ENCODE results near the gene FHL2.

The FHL2 gene

GRCh38 chr2:105431367-105432043 is 32.7 kb upstream of the FHL2 start:
- TF ChIP-seq GATA2 (IDR thresholded peaks at IDR 0.05; ENCODE audit: low read depth, low read length) (no peak), GATA3 (IDR thresholded peaks at IDR 0.05; ENCODE audit: low read depth, low read length) (no peak)

GRCh38 chr2:105428387-105429018 is 29.7 kb upstream of the FHL2 start:
- TF ChIP-seq GATA2 (IDR thresholded peaks at IDR 0.05; ENCODE audit: low read depth, low read length): no peak
- no peak for TF ChIP-seq GATA3 (IDR thresholded peaks at IDR 0.05; ENCODE audit: low read depth, low read length)

- TF ChIP-seq GATA3 (IDR thresholded peaks at IDR 0.05; ENCODE audit: low read depth, low read length): no peak
- TF ChIP-seq GATA2 (IDR thresholded peaks at IDR 0.05; ENCODE audit: low read depth, low read length): no peak
Observed at GRCh38 chr2:105427485-105427884, 28.6 kb upstream of the FHL2 start.

- TF ChIP-seq GATA2 (IDR thresholded peaks at IDR 0.05; ENCODE audit: low read depth, low read length): no peak
- no peak for TF ChIP-seq GATA3 (IDR thresholded peaks at IDR 0.05; ENCODE audit: low read depth, low read length)
Observed at GRCh38 chr2:105426626-105427292, 27.9 kb upstream of the FHL2 start.

- TF ChIP-seq GATA3 (IDR thresholded peaks at IDR 0.05; ENCODE audit: low read depth, low read length) (no peak), GATA2 (IDR thresholded peaks at IDR 0.05; ENCODE audit: low read depth, low read length) (no peak)
Observed at GRCh38 chr2:105425936-105426625, 27.2 kb upstream of the FHL2 start.

GRCh38 chr2:105422801-105423200 is 23.9 kb upstream of the FHL2 start:
- TF ChIP-seq GATA2 (IDR thresholded peaks at IDR 0.05; ENCODE audit: low read depth, low read length): no peak

GRCh38 chr2:105421053-105421452 is 22.2 kb upstream of the FHL2 start:
- no peak for TF ChIP-seq GATA3 (IDR thresholded peaks at IDR 0.05; ENCODE audit: low read depth, low read length)
- TF ChIP-seq GATA2 (IDR thresholded peaks at IDR 0.05; ENCODE audit: low read depth, low read length): no peak

GRCh38 chr2:105418522-105418921 is 19.7 kb upstream of the FHL2 start:
- TF ChIP-seq GATA2 (IDR thresholded peaks at IDR 0.05; ENCODE audit: low read depth, low read length) (no peak), GATA3 (IDR thresholded peaks at IDR 0.05; ENCODE audit: low read depth, low read length) (no peak)

- TF ChIP-seq GATA3 (IDR thresholded peaks at IDR 0.05; ENCODE audit: low read depth, low read length) (no peak), GATA2 (IDR thresholded peaks at IDR 0.05; ENCODE audit: low read depth, low read length) (no peak)
Observed at GRCh38 chr2:105417857-105418436, 19.1 kb upstream of the FHL2 start.

GRCh38 chr2:105416156-105416555 is 17.3 kb upstream of the FHL2 start:
- no peak for TF ChIP-seq GATA3 (IDR thresholded peaks at IDR 0.05; ENCODE audit: low read depth, low read length)
- TF ChIP-seq GATA2 (IDR thresholded peaks at IDR 0.05; ENCODE audit: low read depth, low read length): no peak

GRCh38 chr2:105415007-105415406 is 16.2 kb upstream of the FHL2 start:
- no peak for TF ChIP-seq GATA3 (IDR thresholded peaks at IDR 0.05; ENCODE audit: low read depth, low read length)
- no peak for TF ChIP-seq GATA2 (IDR thresholded peaks at IDR 0.05; ENCODE audit: low read depth, low read length)

GRCh38 chr2:105413206-105413605 is 14.4 kb upstream of the FHL2 start:
- TF ChIP-seq GATA2 (IDR thresholded peaks at IDR 0.05; ENCODE audit: low read depth, low read length) (no peak), GATA3 (IDR thresholded peaks at IDR 0.05; ENCODE audit: low read depth, low read length) (no peak)

GRCh38 chr2:105412584-105412983 is 13.7 kb upstream of the FHL2 start:
- TF ChIP-seq GATA2 (IDR thresholded peaks at IDR 0.05; ENCODE audit: low read depth, low read length) (no peak), GATA3 (IDR thresholded peaks at IDR 0.05; ENCODE audit: low read depth, low read length) (no peak)

Measured in SH-SY5Y (cell line).